ENCODE data around the gene LCT. TPM values are rescaled to one million over a fixed set of nuclear protein-coding genes. Genes with fewer than 3 reads are reported as not detected.

LCT gene
- total RNA-seq, 2 experiments from 2014 or later, result 0.31 to 0.34 TPM

DNA sequence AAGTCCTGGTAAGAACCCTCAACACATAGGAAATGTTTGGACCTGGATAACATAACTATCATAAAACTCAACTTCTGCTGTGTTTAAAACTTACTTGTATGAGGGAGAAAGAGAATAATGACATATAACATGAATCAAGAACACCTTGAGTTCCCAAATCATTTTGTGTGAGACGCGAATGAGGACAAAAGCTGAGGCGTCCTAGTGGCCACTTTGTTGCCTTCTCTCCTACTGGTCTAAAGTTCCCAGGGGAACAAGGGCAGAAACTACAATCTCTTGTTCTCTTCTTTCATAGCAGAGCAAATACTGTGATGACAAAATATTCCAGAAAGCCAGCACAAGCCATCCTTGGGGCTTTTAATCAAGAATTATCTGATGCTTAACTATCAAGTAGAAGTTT lies 8.3 kb upstream of the LCT start:
- Mint-ChIP-seq H3K4me3 (no peak overlapping the region), H3K27ac (no peak overlapping the region)

DNA sequence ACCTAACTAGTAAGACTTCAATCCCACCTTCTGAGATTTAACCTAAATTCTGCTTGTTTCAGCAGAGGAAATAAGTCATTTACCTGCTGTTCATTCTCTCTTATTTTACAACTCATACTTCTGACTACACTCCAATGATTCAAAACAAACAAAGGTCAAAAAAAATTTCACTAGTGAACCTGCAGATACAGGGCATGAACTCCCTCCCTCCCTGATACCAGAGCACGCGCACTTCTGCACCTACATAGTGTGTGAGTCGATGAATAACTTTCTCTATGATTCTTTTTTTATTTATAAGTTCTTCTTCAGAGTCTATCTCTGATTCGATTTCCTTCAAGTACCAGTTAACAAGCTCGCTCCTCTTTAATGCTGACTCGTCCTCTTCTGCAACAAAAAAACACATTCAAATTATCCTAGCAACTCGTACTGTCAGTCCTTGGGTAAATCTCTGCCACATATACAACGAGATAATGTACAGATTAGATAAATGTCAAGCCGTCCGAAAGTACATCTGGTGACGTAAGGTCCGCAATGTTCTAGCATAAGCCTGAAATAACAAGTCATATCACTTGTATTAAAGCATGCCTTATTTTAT lies 7.4 kb upstream of the LCT start:
- H3K27me3 Mint-ChIP-seq, result no peaks in the 10 kb centered on the region
- H3K36me3 Mint-ChIP-seq, result peaks cover 58% of the 10 kb centered on the region
- H3K9me3 Mint-ChIP-seq, result no peaks in the 10 kb centered on the region
- no peak for DNase-seq
- H3K4me3 Mint-ChIP-seq, result no peak overlapping the region
- peaks cover 17% of the 10 kb centered on the region for H3K4me1 Mint-ChIP-seq
- H3K27ac Mint-ChIP-seq, result no peak overlapping the region

More for the DNA sequence above, 8.3 kb upstream of the LCT start:
- no peaks in the 10 kb centered on the region for H3K9me3 Mint-ChIP-seq
- H3K27me3 Mint-ChIP-seq, result no peaks in the 10 kb centered on the region
- DNase-seq, result no peak
- H3K4me1 Mint-ChIP-seq, result peaks cover 18% of the 10 kb centered on the region
- H3K36me3 Mint-ChIP-seq, result peaks cover 59% of the 10 kb centered on the region

DNA sequence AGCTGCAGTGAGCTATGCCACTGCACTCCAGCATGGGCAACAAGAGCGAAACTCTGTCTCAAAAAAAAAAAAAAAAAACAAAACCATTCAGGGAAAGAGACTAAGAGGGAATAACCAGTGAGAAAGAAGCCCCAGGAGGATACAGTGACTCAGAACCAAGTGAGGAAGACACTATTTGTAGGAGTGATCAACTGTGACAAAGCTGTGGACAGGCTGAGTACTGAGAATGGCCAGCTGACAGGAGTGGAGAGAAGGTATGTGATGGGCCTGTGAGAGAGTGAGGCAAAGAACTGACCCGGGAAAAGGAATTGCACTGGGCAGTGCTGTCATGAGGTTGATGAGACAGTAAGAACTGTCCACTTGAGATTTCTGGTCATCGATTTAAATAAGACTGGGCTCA lies 6.7 kb upstream of the LCT start:
- H3K27ac Mint-ChIP-seq, result no peak overlapping the region
- peaks cover 15% of the 10 kb centered on the region for H3K4me1 Mint-ChIP-seq
- DNase-seq, result no peak
- H3K4me3 Mint-ChIP-seq, result no peak overlapping the region
- H3K36me3 Mint-ChIP-seq, result peaks cover 52% of the 10 kb centered on the region
- H3K9me3 Mint-ChIP-seq, result no peaks in the 10 kb centered on the region
- H3K27me3 Mint-ChIP-seq, result no peaks in the 10 kb centered on the region

DNA sequence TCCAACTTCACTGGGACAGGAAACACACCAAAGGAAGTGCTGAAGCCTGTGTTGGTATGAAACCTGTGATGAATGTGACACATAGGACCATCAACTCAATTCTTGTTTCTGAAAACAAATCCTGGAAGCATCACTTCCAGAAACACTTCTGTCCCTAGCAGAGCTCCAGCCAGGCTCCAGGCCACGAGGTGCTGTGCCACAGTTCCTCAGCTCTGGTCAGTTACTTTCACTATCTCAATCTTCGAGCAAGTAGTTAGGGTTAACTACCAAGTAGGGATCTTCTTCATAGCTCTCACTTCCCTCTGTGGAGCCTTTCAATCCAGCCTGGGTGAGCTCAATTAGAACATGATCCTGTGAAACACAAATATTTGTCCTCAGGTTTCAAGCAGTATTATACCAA lies 3.6 kb upstream of the LCT start:
- no peak overlapping the region for H3K4me3 Mint-ChIP-seq
- no peaks in the 10 kb centered on the region for H3K9me3 Mint-ChIP-seq
- DNase-seq, result no peak
- peaks cover 48% of the 10 kb centered on the region for H3K36me3 Mint-ChIP-seq
- H3K4me1 Mint-ChIP-seq, result peaks cover 25% of the 10 kb centered on the region
- H3K27ac Mint-ChIP-seq, result peak overlapping the region; percentile 16
- no peaks in the 10 kb centered on the region for H3K27me3 Mint-ChIP-seq

DNA sequence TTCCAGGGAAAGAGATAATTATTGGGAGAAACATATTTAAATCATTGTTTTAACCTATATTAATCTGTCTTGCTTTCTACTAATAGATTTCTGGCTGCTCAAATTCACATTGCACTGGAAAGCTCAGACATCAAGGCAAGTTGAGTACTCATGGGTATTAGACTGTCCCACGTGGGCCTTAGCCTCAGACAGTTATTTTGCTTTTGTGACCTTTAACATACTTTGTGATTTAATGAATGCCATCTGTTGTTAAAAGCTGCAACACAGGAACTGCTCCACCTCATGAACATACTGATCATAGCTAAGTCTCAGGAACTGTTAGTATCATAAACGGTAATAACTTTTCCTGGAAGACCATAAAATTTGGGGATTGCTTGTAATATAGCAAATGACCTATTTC lies 2.7 kb upstream of the LCT start:
- no peaks in the 10 kb centered on the region for H3K27me3 Mint-ChIP-seq
- H3K4me1 Mint-ChIP-seq, result peaks cover 26% of the 10 kb centered on the region
- H3K27ac Mint-ChIP-seq, result no peak overlapping the region
- no peak for DNase-seq
- H3K36me3 Mint-ChIP-seq, result peaks cover 48% of the 10 kb centered on the region
- no peak overlapping the region for H3K4me3 Mint-ChIP-seq
- H3K9me3 Mint-ChIP-seq, result no peaks in the 10 kb centered on the region

DNA sequence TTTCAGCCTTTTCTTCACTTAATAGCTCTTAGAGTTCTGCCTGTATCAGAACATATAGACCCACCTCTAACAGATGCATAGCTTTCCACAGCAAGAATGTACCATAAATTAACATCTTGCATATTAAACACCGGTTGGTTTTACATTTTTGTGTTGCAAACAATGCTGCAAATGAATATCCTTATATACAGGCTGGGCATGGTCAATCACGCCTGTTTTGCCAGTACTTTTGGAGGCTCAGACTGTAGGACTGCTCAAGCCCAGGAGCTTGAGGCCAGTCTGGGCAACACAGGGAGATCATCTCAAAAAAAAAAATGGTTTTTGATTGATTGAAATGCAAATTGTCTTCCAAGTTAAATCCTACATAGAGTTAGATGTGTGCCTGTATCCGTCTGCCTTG lies 1.5 kb upstream of the LCT start:
- Mint-ChIP-seq H3K4me1 (peaks cover 26% of the 10 kb centered on the region), H3K27ac (no peak overlapping the region), H3K36me3 (peaks cover 36% of the 10 kb centered on the region), H3K9me3 (no peaks in the 10 kb centered on the region), H3K4me3 (no peak overlapping the region), H3K27me3 (no peaks in the 10 kb centered on the region)
- DNase-seq, result no peak

DNA sequence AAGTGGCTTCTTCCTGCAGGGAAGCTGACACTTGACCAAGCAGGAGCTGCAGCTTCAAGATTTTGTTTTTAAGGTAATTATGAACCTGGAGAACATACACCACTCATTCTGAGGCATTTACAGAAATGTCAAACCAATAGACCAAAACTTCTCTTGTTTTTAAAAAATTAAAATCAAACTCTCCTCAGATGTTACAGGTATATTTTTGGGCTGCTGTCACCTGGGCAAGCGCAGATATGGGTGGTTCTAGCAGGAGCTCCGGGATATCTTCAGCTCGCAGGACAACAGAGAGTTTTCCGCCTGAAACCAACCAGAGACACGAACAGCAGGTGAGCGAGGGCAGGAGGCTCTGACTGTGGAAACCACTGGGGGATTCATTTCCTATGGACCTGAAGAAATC lies 4.1 kb downstream of the LCT start:
- DNase-seq, result no peak
- Mint-ChIP-seq H3K4me3 (no peak overlapping the region), H3K27me3 (no peaks in the 10 kb centered on the region), H3K4me1 (peaks cover 12% of the 10 kb centered on the region), H3K9me3 (no peaks in the 10 kb centered on the region), H3K36me3 (peaks cover 9% of the 10 kb centered on the region), H3K27ac (no peak overlapping the region)

DNA sequence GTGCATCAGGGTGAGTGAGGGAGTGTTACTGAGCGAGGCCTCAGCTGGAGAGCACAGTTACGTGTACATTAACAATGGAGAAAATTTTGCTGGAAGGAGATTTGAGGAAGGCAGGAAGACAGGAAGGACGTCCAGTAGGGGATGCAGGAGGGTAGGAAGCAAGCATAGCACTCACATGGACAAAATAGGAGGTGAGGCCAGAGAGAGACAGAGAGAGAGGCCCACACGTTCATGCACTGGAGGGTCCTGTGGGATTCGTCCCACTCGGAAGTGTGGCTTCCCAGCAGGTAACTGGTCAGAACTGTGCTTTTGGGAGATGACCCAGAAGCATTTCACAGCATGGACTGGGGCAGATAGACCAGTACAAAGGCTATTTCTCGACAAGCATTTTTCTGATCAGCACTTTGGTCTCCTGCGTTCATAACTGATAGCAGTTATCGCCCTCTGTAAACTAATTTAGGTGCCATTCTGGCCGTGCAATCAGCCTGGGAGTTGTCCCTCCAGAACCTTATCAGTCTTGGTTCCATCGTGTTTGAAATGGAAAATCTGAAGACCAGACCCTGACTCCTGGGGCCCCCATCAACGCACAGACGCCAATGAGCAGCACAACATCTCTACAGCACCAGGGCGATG lies 5.7 kb downstream of the LCT start:
- no peaks in the 10 kb centered on the region for H3K9me3 Mint-ChIP-seq
- no peaks in the 10 kb centered on the region for H3K27me3 Mint-ChIP-seq
- H3K4me3 Mint-ChIP-seq, result no peak overlapping the region
- no peak overlapping the region for H3K27ac Mint-ChIP-seq
- H3K4me1 Mint-ChIP-seq, result peaks cover 4% of the 10 kb centered on the region
- no peak for DNase-seq
- peaks cover 6% of the 10 kb centered on the region for H3K36me3 Mint-ChIP-seq

DNA sequence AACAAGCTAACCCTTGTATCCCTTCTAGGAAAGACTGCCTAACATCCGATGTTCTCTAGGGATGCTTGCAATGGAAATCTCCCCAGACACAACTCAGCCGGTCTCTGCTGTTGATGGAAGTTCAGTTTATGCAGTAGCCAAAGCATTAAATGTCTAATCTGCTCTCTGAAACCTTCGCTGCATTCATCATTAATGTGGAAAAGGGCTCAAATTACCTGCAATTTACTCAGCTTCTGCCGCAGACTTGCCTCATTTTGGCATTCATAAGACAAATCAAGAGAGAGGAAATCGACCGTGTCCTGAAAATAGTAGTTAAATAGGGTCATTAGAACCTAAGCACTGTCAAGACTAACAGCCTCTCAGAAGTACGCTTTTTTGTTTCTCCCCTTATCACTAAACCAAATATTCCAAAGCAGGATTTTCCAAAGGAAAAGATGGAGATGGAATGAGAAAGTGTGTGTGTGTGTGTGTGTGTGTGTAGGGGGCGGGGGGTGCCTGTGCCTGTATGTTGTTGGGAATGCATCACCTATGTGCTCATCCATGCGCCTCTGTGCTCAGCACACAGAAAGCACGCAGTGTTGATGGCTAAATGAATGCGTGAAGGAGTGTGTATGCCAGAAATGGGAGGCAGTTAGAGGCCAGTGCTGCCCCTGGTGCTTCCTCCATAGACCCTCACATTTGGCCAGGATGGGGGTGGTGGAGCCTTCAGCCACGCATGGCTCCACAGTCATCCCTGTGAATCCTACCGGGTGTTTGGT lies 7.4 kb downstream of the LCT start:
- H3K4me1 Mint-ChIP-seq, result peaks cover 10% of the 10 kb centered on the region
- DNase-seq, result no peak
- no peaks in the 10 kb centered on the region for H3K9me3 Mint-ChIP-seq
- H3K27me3 Mint-ChIP-seq, result no peaks in the 10 kb centered on the region
- no peak overlapping the region for H3K27ac Mint-ChIP-seq
- H3K36me3 Mint-ChIP-seq, result peaks cover 9% of the 10 kb centered on the region
- no peak overlapping the region for H3K4me3 Mint-ChIP-seq

DNA sequence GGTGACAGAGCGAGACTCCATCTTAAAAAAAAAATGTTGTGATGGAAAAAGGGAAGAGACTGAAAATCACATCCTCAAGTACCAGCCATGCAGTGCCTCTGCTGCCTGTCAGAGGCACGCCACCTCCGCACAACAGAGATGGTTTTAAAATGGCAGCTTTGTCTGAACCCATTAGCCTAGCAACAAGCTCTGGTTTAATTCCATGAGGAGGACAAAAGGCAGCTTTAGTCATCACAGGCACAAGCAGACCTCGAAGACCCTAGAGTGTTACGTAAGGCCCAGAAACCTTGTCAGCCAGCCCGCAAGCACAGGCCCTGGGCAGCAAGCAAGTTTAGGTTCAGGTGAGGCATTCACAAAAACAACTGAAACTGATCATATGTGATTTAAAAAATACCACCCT lies 10.4 kb downstream of the LCT start:
- Mint-ChIP-seq H3K4me3 (no peak overlapping the region), H3K27me3 (no peaks in the 10 kb centered on the region), H3K4me1 (peaks cover 20% of the 10 kb centered on the region), H3K36me3 (peaks cover 31% of the 10 kb centered on the region), H3K9me3 (peaks cover 11% of the 10 kb centered on the region), H3K27ac (no peak overlapping the region)
- no peak for DNase-seq

DNA sequence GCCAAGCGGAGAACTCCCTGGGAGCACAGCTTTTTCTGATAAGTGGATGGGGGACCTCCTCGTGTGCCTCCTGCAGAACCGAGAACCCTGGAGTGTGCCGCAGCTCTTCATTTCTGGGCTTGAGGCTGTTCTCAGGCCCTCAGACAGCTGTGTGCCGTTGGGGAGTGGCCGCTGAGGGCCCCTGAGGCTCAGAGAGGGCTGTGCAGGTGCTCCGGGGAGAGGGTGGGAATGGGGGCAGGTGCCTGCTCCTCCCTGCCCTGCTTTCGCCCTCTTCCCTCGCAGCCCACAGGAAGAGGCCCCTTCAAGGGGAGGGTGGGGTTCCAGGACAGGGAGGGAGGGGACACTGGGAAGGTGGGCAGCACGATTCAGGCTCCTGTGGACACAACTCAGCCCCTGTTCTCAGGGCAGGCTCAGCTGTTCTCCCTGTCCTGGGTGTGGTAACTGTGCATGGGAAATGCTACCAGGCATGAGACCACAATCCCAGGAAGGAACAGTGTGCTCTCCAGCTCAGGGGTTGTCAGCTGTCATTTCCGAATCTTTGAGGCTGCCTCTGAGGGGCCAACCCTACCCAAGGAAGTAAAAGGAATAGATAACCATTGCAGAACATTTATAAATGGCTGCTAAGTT lies 11.3 kb downstream of the LCT start:
- no peaks in the 10 kb centered on the region for H3K27me3 Mint-ChIP-seq
- peaks cover 26% of the 10 kb centered on the region for H3K4me1 Mint-ChIP-seq
- no peak overlapping the region for H3K27ac Mint-ChIP-seq
- DNase-seq, result no peak
- H3K36me3 Mint-ChIP-seq, result peaks cover 38% of the 10 kb centered on the region
- no peak overlapping the region for H3K4me3 Mint-ChIP-seq
- H3K9me3 Mint-ChIP-seq, result peaks cover 13% of the 10 kb centered on the region

DNA sequence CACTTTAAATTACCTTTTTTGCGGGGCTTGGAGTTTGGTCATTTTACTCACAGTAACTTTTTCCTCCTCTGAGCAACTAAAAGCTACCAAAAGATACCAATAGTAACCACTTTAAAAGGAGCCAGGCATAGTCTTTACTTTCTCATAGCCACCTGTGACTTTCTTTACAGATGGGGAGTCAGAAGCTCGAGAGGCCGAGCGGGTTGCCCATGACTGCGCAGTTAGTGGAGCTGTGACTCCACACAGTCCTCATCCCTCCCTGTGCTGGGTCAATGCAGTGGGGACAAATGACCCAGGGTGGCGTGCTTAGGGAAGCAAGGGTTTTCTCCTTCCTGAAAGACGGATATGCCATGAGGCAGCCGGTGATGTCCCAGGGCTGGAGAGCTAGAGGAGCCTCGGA lies 11.9 kb downstream of the LCT start:
- Mint-ChIP-seq H3K4me1 (peaks cover 30% of the 10 kb centered on the region), H3K36me3 (peaks cover 38% of the 10 kb centered on the region), H3K27me3 (no peaks in the 10 kb centered on the region), H3K27ac (no peak overlapping the region), H3K9me3 (peaks cover 13% of the 10 kb centered on the region), H3K4me3 (no peak overlapping the region)
- no peak for DNase-seq

DNA sequence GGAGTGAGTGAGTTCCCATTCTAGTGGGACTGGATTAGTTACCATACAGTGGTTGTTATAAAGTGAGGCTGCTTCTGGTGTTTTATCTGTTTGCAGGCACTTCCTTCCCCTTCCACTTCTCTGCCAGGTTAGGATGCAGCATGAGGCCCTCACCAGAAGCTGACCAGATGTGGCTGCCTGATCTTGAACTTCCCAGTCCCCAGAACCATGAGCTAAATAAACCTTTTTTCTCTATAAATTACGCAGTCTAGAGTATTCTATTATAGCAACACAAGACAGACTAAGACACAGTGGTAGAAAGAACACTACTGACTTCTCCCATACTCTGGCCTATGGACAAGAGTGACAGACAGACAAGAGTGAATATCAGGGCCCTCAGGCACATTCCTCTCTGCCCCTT lies 14.1 kb downstream of the LCT start:
- H3K36me3 Mint-ChIP-seq, result peaks cover 44% of the 10 kb centered on the region
- no peaks in the 10 kb centered on the region for H3K27me3 Mint-ChIP-seq
- H3K9me3 Mint-ChIP-seq, result peaks cover 13% of the 10 kb centered on the region
- no peak for DNase-seq
- H3K27ac Mint-ChIP-seq, result no peak overlapping the region
- peaks cover 47% of the 10 kb centered on the region for H3K4me1 Mint-ChIP-seq
- no peak overlapping the region for H3K4me3 Mint-ChIP-seq

DNA sequence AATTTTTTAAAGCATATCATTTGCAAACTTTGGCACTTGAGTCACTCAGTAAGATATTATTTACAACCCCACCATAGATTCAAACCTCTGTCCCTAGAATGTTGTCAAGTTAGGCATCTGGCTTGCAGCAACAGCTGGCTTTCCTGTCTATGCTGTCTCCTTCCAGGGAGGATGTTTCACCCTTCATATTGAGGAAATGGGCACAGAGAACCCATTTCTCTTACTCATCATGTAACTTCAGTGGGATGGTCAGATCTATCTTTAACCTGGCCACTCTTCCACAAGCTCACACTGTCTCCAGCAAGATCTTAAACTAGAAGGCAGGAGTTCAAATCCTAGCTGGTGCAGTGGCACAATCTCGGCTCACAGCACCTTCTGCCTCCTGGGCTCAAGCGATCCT lies 15.8 kb downstream of the LCT start:
- H3K27ac Mint-ChIP-seq, result peak overlapping the region; percentile 69
- peak overlapping the region; percentile 65 for H3K4me3 Mint-ChIP-seq
- H3K4me1 Mint-ChIP-seq, result peaks cover 53% of the 10 kb centered on the region
- peaks cover 44% of the 10 kb centered on the region for H3K36me3 Mint-ChIP-seq
- no peak for DNase-seq
- no peaks in the 10 kb centered on the region for H3K27me3 Mint-ChIP-seq
- H3K9me3 Mint-ChIP-seq, result peaks cover 13% of the 10 kb centered on the region

DNA sequence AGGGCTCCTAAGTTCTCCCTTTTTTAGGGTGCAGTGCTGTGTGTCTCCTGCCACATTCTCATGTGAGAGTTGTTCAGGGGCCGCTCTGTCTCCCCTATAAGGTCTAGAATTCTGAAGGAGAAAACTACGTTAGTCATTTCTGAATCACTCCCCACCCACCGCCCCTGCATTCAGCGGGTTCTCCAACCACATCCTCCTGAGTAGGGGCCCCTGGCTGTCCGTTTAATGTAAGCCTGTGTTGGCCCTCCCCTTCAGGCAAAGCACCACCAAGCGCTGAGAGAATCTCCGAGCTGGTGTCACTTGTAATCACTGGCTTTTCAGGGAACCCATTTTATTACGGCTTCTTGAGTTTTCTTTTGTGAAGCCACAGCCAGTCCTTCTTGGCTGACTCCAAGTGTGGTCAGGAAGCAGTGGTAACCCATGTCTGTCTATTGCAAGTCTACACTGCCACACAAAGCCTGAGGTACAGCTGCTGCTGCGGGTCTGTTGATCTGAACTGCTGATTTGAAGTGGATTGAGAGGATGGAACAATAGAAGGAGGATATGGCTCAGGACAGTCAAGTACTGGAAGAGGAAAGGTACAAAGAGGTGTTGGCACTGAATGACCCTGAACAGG lies 16.9 kb downstream of the LCT start:
- Mint-ChIP-seq H3K27ac (peak overlapping the region; percentile 90), H3K36me3 (peaks cover 42% of the 10 kb centered on the region), H3K4me1 (peaks cover 55% of the 10 kb centered on the region), H3K27me3 (no peaks in the 10 kb centered on the region), H3K9me3 (peaks cover 13% of the 10 kb centered on the region), H3K4me3 (peak overlapping the region; percentile 65)
- DNase-seq, result peak; percentile 91
